RWPE2 (cell line): ENCODE data around the gene SHISA3.

Experiments used
- ATAC-seq: fragments of 200-7000 bp; cut with Tn5 transposase; 3 replicates; pipeline ENCODE4 v1.9.1; 2021; ENCODE audit warnings: low read depth
- DNase-seq: peaks from one replicate; pipeline ENCODE4 v3.0.0-alpha.2; 2020; ENCODE audit warnings: low spot score
- H3K27ac ChIP-seq: fragments of 450-650 bp; 2 replicates; pipeline ENCODE4 v1.5.1; 2017; ENCODE audit warnings: mild to moderate bottlenecking; ENCODE audit not compliant: poor library complexity, severe bottlenecking
- H3K27me3 ChIP-seq: fragments of 250-450 bp; sonication (Bioruptor Pico); 2 replicates; pipeline ENCODE4 v1.5.1; 2021; ENCODE audit warnings: mild to moderate bottlenecking, moderate library complexity; ENCODE audit not compliant: insufficient read depth, poor library complexity, severe bottlenecking
- H3K36me3 ChIP-seq: fragments of 250-450 bp; sonication (Bioruptor Pico); 2 replicates; pipeline ENCODE4 v1.5.1; 2020; ENCODE audit warnings: low read depth, mild to moderate bottlenecking, moderate library complexity
- H3K4me1 ChIP-seq: fragments of 250-450 bp; sonication (Bioruptor Pico); 2 replicates; pipeline ENCODE4 v1.5.1; 2021; ENCODE audit warnings: mild to moderate bottlenecking, moderate library complexity; ENCODE audit not compliant: insufficient read depth, poor library complexity, severe bottlenecking
- H3K4me3 ChIP-seq: fragments of 250-450 bp; sonication (Bioruptor Pico); 2 replicates; pipeline ENCODE4 v1.5.1; 2021; ENCODE audit warnings: mild to moderate bottlenecking, moderate library complexity; ENCODE audit not compliant: severe bottlenecking
- H3K9me3 ChIP-seq: fragments of 250-450 bp; sonication (Bioruptor Pico); 2 replicates; pipeline ENCODE4 v1.5.1; 2021; ENCODE audit warnings: mild to moderate bottlenecking, moderate library complexity; ENCODE audit not compliant: severe bottlenecking
- CTCF ChIP-seq: fragments of 450-650 bp; IDR thresholded peaks from one replicate; pipeline ENCODE4 v1.5.1; 2017; ENCODE audit warnings: mild to moderate bottlenecking, moderate library complexity; ENCODE audit not compliant: poor library complexity, severe bottlenecking

SHISA3 gene

GRCh38 chr4:42357325-42357724 is 40.0 kb upstream of the SHISA3 start:
- Histone ChIP-seq H3K36me3 (no peaks in the 10 kb centered on the region), H3K9me3 (no peaks in the 10 kb centered on the region), H3K27me3 (peaks cover 4% of the 10 kb centered on the region), H3K27ac (no peak overlapping the region), H3K4me1 (no peaks in the 10 kb centered on the region), H3K4me3 (no peak overlapping the region)
- no peak for TF ChIP-seq CTCF
- no peak for ATAC-seq
- DNase-seq, result no peak

DNA sequence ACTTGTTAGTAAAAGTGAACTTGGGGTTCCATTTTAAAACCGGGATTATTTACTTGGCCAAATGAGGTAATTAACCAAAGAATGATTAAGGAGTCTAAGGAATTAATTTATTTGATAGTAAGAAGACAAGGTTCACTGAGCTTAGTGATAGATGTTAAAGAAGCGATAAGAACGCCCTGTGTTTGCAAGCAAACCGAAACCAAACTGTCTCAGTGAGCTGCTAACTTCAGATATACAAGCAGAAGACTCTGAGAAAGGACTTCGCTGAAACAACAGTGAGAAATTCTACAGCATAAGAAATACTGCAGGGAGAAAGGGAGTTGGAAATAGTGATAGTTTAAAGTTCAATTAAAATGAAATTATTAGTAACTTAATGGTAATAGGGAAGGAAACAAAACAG is 37.6 kb upstream of the SHISA3 start:
- TF ChIP-seq CTCF, result no peak
- H3K27ac ChIP-seq, result no peak overlapping the region
- no peak for ATAC-seq
- no peak for DNase-seq
- peaks cover 4% of the 10 kb centered on the region for H3K27me3 ChIP-seq
- H3K9me3 ChIP-seq, result no peaks in the 10 kb centered on the region
- no peak overlapping the region for H3K4me3 ChIP-seq
- H3K36me3 ChIP-seq, result no peaks in the 10 kb centered on the region
- H3K4me1 ChIP-seq, result no peaks in the 10 kb centered on the region

- DNase-seq, result no peak
- ATAC-seq, result no peak
- H3K4me3 ChIP-seq, result no peak overlapping the region
- no peaks in the 10 kb centered on the region for H3K36me3 ChIP-seq
- no peak for TF ChIP-seq CTCF
- H3K4me1 ChIP-seq, result no peaks in the 10 kb centered on the region
- no peak overlapping the region for H3K27ac ChIP-seq
- no peaks in the 10 kb centered on the region for H3K9me3 ChIP-seq
- H3K27me3 ChIP-seq, result peaks cover 4% of the 10 kb centered on the region
These were observed 37.0 kb upstream of the SHISA3 start for GRCh38 chr4:42360256-42360669.

DNA sequence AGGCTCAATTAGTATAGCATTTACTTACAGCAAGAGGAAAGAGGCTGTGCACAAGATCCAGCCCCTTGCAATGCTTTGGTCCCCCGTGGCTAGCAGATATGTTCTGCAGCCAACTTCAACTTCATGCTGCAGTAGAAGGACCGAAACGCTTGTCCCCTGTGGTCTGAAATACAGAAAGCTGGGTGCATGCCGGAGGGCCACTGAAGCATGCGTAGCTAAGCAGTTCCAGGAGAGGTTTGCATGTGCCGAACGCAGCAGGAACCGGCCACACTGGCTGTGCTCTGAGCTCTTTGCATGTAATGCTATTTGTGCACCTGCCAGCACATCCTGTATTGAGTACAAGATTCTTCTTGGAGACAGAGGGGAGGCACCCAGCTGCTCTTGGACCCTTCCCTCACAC is 35.8 kb upstream of the SHISA3 start:
- ATAC-seq (no peak), DNase-seq (no peak)
- H3K36me3 ChIP-seq, result no peaks in the 10 kb centered on the region
- TF ChIP-seq CTCF, result no peak
- H3K4me1 ChIP-seq, result no peaks in the 10 kb centered on the region
- no peaks in the 10 kb centered on the region for H3K9me3 ChIP-seq
- no peak overlapping the region for H3K27ac ChIP-seq
- no peak overlapping the region for H3K4me3 ChIP-seq
- H3K27me3 ChIP-seq, result peaks cover 2% of the 10 kb centered on the region

DNA sequence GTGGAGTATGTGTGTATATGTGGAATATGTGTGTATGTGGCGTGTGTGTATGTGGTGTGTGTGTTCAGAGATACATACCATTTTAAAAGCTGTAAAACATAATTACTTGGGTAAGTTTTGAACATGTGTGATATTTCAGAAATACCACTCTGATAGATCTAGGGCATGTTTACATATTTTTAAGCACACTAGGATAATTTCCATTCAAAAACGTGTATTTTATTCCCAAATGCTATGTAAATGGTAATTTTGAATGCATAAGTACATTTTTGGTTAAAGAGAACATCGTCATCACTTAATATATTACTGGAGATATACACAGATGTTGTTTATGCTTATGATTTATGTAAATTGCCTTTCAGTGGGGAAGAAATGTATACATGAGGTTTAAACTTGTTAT is 34.7 kb upstream of the SHISA3 start:
- Histone ChIP-seq H3K4me1 (no peaks in the 10 kb centered on the region), H3K27ac (no peak overlapping the region)

More for the DNA sequence above, 34.7 kb upstream of the SHISA3 start:
- no peak for TF ChIP-seq CTCF
- no peaks in the 10 kb centered on the region for H3K9me3 ChIP-seq
- H3K36me3 ChIP-seq, result no peaks in the 10 kb centered on the region
- H3K27me3 ChIP-seq, result no peaks in the 10 kb centered on the region
- no peak for ATAC-seq
- no peak overlapping the region for H3K4me3 ChIP-seq
- DNase-seq, result no peak
